GM18526 (cell line): Measurements from ENCODE around the gene IGLL5.

Experiments used
- POLR2A ChIP-seq: IDR thresholded peaks from 3 replicates; pipeline ENCODE4 v1.6.1; 2011; ENCODE audit not compliant: insufficient read length; ENCODE audit errors: extremely low read depth

The IGLL5 gene

DNA sequence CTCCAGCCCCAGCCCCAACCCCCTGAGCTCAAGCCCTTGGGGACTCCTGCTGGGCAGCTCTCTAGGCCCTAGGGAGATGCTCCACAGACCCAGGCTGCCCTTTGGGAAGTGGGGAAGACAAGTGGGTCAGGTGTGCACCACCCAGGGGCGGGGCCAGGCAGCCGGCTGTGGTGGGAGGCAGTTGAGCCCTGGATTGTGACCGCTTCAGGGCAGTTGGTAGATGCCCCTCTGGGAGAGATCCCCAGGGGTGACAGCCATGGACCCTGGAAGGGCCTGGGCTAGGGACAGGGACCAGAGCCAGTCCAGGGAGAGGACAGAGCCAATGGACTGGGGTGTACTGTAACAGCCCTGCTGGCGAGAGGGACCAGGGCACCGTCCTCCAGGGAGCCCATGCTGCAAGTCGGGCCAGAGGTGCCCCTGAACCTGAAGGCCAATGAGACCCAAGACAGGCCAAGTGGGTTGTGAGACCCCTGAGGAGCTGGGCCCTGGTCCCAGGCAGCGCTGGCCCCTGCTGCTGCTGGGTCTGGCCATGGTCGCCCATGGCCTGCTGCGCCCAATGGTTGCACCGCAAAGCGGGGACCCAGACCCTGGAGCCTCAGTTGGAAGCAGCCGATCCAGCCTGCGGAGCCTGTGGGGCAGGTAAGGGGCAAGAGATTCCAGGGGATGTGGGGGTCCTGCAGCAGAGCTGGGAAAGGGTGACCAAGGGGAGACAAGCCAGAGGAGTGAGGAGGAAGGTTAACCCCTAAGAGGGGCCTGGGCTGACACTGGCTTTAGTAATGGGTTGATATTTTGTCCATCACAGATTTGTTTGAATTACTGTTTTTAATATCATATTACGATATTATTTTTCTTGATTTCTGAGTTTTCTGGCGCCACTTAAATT lies at the start of gene IGLL5:
TSS of gene IGLL5 (plus strand) at position 196 of the 883 bp plus-strand sequence. CDS start at position 434, 238 bp downstream.
- TF ChIP-seq POLR2A: no peak

DNA sequence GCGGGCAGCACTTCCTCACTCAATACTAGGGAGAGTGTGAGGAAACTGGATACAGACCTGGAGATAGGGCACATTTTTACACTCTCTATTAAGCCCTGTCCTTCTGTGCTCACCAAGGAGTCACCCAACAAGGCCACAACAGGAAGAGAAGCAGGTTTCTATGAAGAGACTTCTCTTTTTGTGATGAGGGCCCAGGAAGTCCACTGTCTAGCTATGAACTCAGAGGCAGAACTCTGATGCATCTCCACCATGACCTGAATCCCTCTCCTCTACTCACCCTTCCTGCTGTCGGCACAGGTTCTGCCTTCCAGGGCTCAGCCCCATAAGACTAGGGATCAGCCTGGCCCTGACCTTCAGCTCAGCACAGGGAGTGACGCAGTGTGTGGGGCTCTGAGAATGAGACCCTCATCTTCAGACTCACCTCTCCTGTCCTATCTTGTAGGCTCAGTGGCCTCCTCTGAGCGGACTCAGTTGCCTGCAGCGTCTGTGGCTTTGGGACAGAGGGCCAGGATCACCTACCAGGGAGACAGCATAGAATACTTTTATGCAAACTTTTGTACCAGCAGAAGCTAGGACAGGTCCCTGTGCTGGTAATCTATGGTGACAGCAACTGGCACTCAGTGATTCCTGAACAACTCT lies 49.3 kb upstream of the IGLL5 start:
- TF ChIP-seq POLR2A: no peak

DNA sequence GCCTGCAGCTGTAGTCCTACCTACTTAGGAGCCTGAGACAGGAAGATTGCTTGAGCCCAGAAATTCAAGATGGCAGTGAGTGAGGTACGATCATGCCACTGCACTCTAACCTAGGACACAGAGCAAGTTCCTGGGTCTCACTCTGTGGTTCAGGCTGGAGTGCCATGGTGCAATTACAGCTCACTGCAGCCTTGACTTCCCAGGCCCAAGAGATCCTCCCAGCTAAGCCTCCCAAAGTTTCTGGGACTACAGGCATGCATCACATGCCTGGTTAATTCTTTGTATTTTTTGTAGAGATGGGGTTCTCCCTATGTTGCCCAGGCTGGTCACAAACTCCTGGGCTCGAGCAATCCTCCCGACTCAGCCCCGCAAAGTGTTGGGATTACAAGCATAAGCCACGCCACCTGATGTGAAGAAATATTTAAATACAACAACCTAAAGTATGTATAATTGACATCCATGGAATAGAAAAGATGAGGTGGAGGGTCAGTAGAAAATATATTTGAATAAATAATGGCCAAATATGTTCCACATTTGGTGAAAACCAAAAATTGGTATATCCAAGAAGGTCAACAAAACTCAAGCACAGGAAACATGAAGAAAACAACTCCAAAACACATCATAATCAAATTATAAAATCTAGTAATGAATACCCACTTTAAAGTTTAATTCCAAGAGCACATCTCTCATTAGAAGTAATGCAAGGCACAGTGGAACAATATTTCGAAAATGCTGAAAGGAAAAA lies 47.9 kb upstream of the IGLL5 start:
- TF ChIP-seq POLR2A: no peak

DNA sequence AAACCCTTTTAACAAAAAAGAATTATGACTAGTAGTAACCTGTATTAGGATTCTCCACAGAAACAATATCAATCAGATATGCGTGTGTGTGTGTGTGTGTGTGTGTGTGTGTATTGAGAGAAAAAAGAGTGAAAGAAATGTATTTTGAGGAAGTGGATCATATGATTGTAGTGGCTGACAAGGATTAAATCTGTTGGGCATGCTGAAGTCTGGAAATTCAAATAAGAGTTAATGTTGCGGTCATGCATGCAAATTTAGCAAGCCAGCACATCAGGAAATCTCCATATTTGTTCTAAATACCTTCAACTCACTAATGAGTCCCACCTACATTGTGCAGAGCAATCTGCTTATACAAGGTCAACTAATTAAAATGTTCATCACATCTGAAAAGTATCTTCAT lies 46.8 kb upstream of the IGLL5 start:
- TF ChIP-seq POLR2A: no peak

DNA sequence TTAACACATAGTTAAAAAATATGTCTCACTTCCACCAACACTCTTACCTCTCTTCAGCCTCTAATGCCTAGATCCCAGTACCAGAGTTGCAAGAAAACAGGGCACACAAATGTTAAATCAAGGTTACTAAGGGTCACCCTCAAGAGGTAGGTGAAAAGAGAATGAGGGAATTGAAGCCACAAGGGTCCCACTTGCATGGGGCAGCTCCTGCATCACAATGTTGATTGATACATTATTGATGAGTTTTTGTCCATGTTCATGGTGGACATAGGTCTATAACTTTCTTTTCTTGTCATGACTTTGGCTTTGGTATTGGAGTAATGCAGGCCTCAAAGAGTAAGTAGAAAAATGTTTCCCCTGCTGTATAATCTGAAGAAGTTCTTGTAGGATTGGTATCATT lies 46.0 kb upstream of the IGLL5 start:
- TF ChIP-seq POLR2A: no peak

DNA sequence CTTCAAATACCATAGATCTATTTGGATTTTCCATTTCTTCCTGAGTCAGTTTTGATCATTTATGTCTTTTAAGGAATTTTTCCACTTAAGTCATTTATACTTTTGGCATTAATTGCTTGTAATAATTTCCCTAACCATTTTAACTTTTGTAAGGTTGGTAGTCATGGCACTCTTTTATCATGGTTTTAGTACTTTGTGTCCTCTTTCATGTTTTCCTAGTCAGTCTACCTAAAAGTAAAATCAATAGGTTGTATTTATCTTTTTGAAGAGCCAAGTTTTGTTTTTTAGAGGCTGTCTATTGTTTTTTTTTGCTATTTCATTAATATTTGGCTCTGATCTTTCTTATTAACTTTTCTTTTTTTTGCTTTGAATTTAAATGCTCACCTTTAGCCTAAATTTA lies 45.5 kb upstream of the IGLL5 start:
- no peak for TF ChIP-seq POLR2A

DNA sequence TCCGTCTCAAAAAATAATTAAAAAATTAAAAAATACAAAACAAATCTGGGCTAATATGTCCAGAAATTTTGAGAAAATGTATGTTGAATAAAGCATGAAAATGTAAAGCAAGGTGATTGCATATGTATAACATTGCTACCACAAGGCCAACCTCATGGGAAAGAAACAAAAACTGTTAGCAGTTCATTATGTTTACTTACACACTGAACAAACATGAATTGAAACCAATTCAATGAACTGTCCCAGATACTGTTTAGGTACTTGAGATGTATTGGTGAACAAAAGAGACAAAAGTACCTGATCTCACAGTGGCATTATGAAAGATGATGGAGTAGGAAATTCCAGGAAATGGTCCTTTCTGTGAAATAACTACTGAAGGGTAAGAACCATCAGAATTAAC lies 43.8 kb upstream of the IGLL5 start:
- TF ChIP-seq POLR2A: no peak

DNA sequence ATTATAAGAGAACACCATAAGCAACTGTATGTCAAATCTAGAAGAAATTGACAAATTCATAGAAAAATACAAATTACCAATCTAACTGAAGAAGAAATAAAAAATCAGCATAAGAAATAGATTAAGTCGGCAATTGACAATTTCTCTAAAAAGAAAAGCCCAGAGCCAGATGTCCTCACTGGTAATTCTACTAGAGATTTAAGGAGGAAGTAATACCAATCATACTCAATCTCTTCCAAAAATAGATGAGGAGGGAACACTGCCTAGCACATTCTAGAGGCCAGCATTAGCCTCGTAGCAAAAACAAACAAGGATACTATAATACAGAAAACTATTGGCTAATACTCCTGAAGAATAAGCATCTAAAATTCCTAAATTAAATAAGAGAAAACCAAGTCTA lies 40.4 kb upstream of the IGLL5 start:
- no peak for TF ChIP-seq POLR2A

DNA sequence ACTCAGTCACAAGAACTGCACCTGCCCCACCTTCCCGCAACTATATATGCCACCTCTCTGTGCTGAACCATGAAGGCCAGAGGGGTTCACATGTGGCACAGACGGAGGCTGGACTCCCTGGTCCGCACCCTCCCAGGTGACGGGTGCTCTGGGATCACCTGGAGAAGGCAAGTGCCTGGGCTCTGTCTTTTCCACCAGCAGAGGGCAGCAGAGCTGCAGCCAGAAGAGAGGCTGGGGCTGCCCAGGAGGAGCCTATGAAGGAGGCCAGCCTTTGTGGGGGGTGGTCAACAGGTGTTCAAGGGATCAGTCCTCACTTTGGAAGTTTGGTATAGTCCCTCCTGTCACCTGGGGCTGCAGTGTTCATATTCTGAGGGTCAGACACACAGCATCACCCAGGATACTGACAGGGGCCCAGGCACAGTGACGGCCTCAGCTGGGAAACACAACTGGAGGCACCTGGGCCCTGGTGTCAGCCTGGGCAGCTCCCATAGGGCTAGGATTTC lies 39.2 kb upstream of the IGLL5 start:
- TF ChIP-seq POLR2A: no peak

DNA sequence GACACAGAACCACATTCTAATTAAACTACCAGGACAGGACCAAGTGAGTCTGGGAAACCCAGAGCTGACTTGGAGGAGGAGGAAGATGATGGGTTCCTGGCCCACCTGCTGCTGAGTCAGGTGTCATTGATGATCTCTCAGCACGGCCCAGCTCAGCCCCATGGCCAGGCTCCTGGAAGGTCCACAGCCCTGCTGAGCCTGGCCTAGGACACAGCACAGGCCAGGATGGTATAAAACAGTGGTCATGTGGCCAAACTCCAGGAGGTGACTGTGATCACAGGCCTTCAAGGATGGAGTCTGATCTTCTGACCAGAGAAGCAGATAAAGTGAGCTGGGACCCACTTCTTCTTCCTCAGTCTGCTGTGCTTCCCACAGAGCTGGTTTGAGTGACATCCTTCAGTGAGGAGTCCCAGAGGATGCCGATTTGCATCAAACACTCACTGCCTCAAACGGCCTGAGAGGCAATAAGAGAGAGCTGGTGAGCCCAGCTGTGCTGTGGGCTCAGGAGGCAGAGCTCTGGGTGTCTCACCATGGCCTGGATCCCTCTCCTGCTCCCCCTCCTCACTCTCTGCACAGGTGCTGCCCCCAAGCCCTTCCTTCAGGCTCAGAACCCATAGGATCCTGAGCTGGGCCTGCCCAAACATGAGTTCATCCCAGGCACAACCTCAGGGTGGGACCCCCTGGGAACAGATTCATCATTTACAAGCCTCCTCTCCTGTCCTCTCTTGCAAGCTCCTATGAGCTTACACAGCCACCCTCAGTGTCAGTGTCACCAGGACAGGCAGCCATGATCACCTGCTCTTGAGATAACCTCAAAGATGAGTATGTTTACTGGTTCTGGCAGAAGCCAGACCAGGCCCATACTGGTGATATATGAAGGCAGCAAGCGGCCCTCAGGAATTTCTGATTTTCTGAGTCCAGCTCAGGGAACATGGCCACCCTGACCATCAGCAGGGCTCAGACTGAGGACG lies 37.7 kb upstream of the IGLL5 start:
- TF ChIP-seq POLR2A: no peak

DNA sequence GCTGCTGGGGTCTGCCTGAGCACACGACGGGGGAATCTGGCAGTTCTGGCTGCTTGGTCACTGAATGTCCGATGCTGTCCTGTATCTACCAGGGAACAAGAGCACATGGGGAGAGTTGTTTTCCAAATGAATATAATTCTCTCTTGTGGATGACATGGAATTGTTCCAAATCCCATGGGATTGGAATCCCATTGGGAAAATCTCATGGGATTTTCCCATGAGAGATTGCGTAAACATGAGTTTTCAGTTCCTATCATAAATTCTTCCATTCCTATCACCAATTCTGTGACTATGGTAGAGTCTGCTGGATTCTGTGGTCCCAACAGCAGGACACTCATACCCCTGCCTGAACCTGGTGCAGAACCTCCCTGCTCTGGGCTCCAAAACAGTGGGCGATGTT lies 35.6 kb upstream of the IGLL5 start:
- TF ChIP-seq POLR2A: no peak

DNA sequence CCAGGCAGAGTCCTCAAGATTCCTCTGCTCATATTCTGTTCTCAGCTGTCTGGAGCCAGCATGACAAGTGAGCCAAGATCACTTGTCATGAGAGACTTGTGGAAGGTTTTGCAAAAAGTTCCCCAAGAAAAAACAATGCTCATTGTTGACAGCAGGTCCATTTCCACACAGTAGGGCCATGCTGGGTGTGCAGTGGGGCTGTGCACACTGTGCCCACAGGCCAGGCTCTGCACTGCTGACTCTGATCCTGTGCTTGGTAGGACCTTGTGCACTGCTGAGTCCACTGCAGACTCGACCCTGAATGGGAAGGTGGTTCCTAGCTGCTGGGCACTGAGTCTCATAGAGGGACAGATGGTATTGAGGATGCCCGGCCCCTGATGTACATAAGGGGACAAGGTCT lies 33.9 kb upstream of the IGLL5 start:
- TF ChIP-seq POLR2A: no peak

DNA sequence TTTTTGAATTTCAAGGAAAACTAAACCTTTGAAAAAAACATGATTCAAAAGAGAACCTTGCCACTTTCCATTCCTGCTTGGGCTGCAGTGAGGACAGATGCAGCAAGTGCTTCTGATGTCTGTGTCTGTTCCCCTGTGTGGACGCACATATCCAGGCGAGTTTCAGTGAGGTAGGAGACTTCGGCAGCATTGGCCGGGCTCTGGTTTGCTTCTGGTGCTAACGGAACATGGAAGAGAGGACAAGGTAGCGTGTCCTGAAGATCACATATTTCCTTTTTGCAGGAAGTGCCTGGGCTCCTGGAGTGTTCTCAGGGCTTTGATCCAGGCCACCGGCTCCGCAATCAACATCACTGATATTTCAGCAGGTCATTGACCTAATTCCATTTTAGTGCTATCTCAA lies 33.1 kb upstream of the IGLL5 start:
- no peak for TF ChIP-seq POLR2A

DNA sequence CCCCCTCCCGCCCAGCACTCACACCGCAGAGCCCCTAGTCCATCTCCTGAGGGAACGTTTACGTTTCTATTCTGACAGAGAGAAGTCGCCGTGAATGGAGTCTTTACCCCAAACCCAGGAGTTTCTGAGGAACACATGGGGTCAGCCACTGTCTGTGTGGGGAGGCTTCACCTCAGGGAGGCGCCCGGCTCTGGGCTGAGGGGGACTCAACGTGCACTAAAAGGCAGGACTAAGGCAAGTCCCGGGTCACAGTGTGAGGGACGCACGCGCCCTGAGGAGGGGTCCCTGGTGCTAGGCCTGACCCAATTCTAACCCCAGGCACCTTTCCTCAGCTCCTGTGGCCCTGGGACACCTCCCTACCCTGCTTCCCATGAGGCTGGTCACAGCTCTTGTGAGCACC lies 32.5 kb upstream of the IGLL5 start:
- no peak for TF ChIP-seq POLR2A

DNA sequence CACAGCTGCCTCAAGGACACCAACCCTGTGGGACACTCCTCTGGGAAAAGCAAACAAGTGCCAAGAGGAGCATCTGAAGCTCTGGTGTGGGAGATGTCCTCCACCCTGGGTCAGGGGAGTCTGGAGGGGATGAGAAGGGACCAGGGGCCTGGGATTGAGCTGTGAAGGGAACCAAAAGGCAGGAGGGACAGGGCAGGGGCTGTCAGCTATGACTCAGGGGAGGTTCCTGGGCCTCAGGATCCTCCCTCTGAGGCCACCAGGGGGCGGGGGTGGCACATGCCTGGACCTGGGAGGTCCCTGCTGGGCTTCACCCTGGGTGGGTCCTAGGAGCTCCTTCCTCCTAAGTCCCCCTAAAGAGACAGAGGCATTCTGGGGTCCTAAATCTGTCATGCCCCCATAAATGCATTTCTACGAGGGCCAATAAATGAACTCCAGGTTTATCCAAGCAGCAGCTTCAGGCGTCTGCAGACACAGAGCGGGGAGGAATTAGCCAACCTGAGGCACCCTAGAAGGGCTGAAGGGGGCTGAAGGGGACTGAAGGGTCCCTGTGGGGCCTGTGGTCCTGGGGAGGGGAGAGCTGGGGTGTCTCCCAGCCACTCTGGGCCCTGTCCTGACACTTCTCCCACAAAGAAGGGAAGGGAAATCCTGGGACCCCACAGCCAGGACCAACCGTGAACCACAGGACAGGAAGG lies 31.9 kb upstream of the IGLL5 start:
- no peak for TF ChIP-seq POLR2A

DNA sequence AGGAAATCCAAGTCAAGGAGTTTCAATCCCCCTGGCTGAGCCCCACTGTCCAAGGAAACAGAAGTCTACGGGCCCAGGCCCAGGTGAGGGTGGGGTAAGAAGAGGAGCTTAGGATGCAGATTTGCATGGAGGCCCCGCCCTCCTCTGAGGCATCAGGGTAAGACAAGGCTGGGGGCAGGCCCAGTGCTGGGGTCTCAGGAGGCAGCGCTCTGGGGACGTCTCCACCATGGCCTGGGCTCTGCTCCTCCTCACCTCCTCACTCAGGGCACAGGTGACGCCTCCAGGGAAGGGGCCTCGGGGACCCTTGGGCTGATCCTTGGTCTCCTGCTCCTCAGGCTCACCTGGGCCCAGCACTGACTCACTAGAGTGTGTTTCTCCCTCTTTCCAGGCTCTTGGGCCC lies 31.3 kb upstream of the IGLL5 start:
- no peak for TF ChIP-seq POLR2A
